ENCODE measurements around the gene NIPBL.
"Not testable (repeated sequence)": the region's sequence is repeated elsewhere in the genome, so short reads cannot be mapped to it uniquely, and the experiment has no call there.

The NIPBL gene

DNA sequence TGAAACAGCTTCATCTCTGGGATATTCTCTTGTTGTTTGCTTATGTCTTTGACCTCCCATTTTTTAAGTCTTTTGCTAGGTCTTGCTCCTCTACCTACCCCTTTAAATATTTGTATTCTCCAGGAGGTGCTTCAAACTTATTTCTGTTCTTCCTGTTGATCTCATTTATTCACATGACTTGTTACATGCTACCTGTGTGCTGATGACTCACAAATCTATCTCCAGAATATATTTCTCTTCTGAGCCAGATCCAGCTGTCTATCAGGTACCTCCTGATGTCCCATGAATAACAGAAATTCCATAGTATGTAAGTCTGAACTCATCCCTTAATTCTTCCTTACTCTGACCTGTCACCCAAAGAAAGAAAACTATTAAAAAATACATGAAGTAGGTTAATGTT, 11.0 kb downstream of the NIPBL start:
- no peak overlapping the region for H3K27ac ChIP-seq (ENCODE audit: low read depth, low read length, severe bottlenecking)
- peaks cover 19% of the 10 kb centered on the region for H3K36me3 ChIP-seq (ENCODE audit: control insufficient read depth, insufficient read depth, low read length)

DNA sequence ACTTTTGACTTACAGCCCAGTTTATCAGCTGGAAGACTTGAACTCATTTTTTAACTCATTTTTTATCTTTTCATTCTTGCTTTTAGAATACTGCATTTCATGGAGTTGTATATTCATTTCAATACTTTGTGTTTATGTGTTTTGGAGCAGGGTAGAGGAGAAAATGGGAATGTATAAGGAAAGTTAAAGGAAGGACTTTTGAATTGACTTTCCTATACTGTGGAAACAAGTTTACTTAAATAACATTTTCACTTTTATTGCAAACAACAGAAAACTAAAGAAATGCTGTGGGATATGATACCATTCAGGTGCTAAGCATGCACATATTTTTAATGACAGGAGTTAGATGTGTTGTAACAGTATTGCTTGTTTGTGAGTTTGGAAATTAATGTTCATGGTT, 11.7 kb downstream of the NIPBL start:
- Histone ChIP-seq H3K27ac (ENCODE audit: low read depth, low read length, severe bottlenecking) (no peak overlapping the region), H3K36me3 (ENCODE audit: control insufficient read depth, insufficient read depth, low read length) (peaks cover 19% of the 10 kb centered on the region), H3K4me3 (ENCODE audit: extremely low read depth, insufficient read depth, low read length, poor library complexity, severe bottlenecking) (no peak overlapping the region), H3K4me1 (ENCODE audit: control insufficient read depth, insufficient read depth, low read length, poor library complexity, severe bottlenecking) (no peaks in the 10 kb centered on the region), H3K9me3 (ENCODE audit: control insufficient read depth, low read length) (no peaks in the 10 kb centered on the region)

More for the DNA sequence above, 11.0 kb downstream of the NIPBL start:
- no peak overlapping the region for H3K4me3 ChIP-seq (ENCODE audit: extremely low read depth, insufficient read depth, low read length, poor library complexity, severe bottlenecking)
- no peaks in the 10 kb centered on the region for H3K4me1 ChIP-seq (ENCODE audit: control insufficient read depth, insufficient read depth, low read length, poor library complexity, severe bottlenecking)
- no peaks in the 10 kb centered on the region for H3K9me3 ChIP-seq (ENCODE audit: control insufficient read depth, low read length)

DNA sequence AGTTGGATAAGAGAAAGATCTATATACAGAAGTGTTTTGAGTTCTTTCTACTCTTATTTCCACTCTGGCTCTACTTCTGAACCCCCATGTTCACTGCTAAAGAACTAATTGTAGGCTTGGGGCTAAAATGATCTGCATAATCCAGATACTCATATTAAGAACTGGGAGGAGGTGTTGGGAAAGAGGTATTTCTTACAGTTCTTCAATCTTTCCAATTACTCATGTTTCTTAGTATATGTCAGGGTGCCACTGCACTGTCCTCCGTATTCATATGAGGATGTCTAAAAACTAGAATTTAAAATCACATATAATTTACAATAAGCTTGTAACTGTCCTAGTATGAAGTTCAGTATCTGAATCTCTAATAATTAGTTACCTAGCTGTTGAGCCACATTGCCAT, 12.7 kb downstream of the NIPBL start:
- no CpG with 5 or more reads among the region's 1 CpG for WGBS, 2 experiments (ENCODE audit: insufficient coverage in 2 of 2)

DNA sequence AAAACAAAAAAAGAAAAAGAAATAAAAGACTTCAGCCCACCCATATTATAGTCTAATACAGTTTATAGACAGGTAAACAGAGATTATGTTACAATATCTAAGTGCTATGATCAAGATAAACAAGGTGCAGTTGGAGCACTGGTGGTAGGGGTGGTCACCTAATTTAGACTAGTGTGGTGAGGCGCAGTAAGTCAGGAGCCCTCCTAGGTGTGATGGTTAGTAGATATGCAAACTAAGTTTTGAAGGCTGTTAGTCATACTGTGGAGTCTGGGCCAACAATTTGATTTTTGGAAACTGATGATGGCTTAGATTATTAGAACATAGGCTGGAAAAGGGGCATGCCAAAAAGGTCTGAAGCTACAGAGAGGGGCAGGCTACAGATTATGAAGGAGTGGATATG, 14.7 kb downstream of the NIPBL start:
- H3K36me3 ChIP-seq (ENCODE audit: control insufficient read depth, insufficient read depth, low read length), result peaks cover 19% of the 10 kb centered on the region
- 100% methylated on average over 1 of the region's 1 CpG for WGBS, 2 experiments (ENCODE audit: insufficient coverage in 2 of 2)
- no peak overlapping the region for H3K27ac ChIP-seq (ENCODE audit: low read depth, low read length, severe bottlenecking)
- H3K4me1 ChIP-seq (ENCODE audit: control insufficient read depth, insufficient read depth, low read length, poor library complexity, severe bottlenecking), result no peaks in the 10 kb centered on the region
- H3K9me3 ChIP-seq (ENCODE audit: control insufficient read depth, low read length), result no peaks in the 10 kb centered on the region
- no peak overlapping the region for H3K4me3 ChIP-seq (ENCODE audit: extremely low read depth, insufficient read depth, low read length, poor library complexity, severe bottlenecking)

More for the DNA sequence above, 12.7 kb downstream of the NIPBL start:
- Histone ChIP-seq H3K4me3 (ENCODE audit: extremely low read depth, insufficient read depth, low read length, poor library complexity, severe bottlenecking) (no peak overlapping the region), H3K36me3 (ENCODE audit: control insufficient read depth, insufficient read depth, low read length) (peaks cover 19% of the 10 kb centered on the region), H3K4me1 (ENCODE audit: control insufficient read depth, insufficient read depth, low read length, poor library complexity, severe bottlenecking) (no peaks in the 10 kb centered on the region), H3K9me3 (ENCODE audit: control insufficient read depth, low read length) (no peaks in the 10 kb centered on the region), H3K27ac (ENCODE audit: low read depth, low read length, severe bottlenecking) (no peak overlapping the region)

DNA sequence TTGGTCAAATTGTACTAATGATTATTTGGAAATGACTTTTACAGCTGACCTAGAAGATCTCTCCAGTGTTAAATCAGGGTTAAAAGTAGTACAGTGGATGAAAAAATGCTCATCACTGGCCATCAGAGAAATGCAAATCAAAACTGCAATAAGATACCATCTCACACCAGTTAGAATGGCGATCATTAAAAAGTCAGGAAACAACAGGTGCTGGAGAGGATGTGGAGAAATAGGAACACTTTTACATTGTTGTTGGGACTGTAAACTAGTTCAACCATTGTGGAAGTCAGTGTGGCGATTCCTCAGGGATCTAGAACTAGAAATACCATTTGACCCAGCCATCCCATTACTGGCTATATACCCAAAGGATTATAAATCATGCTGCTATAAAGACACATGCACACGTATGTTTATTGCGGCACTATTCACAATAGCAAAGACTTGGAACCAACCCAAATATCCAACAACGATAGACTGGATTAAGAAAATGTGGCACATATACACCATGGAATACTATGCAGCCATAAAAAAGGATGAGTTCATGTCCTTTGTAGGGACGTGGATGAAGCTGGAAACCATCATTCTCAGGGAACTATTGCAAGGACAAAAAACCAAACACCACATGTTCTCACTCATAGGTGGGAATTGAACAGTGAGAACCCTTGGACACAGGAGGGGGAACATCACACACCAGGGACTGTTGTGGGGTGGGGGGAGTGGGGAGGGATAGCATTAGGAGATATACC, 15.7 kb downstream of the NIPBL start:
- H3K4me1 ChIP-seq (ENCODE audit: control insufficient read depth, insufficient read depth, low read length, poor library complexity, severe bottlenecking); H3K4me3 ChIP-seq (ENCODE audit: extremely low read depth, insufficient read depth, low read length, poor library complexity, severe bottlenecking); H3K27ac ChIP-seq (ENCODE audit: low read depth, low read length, severe bottlenecking); H3K9me3 ChIP-seq (ENCODE audit: control insufficient read depth, low read length): not testable (repeated sequence)
- peaks cover 19% of the 10 kb centered on the region for H3K36me3 ChIP-seq (ENCODE audit: control insufficient read depth, insufficient read depth, low read length)
- WGBS, 2 experiments (ENCODE audit: insufficient coverage in 2 of 2), result no CpG with 5 or more reads among the region's 6 CpGs

DNA sequence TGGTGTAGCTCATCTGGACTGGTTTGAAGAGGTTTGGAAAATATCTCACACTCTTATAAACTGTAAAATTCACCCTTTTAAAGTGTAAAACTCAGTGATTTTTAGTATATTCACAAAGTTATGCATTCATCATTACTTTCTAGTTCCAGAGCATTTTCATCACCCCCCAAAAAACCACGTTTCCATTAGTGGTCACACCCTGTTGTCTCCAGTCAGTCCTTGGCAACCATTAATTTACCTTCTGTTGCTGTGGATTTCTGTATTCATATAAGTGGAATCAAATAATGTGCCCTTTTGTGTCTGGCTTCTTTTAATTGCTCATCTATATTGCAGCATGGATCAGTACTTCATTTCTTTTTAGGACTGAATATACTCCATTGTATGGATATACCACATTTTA, 18.4 kb downstream of the NIPBL start:
- Histone ChIP-seq H3K36me3 (ENCODE audit: control insufficient read depth, insufficient read depth, low read length) (peaks cover 19% of the 10 kb centered on the region), H3K4me1 (ENCODE audit: control insufficient read depth, insufficient read depth, low read length, poor library complexity, severe bottlenecking) (no peaks in the 10 kb centered on the region), H3K9me3 (ENCODE audit: control insufficient read depth, low read length) (no peaks in the 10 kb centered on the region), H3K4me3 (ENCODE audit: extremely low read depth, insufficient read depth, low read length, poor library complexity, severe bottlenecking) (no peak overlapping the region), H3K27ac (ENCODE audit: low read depth, low read length, severe bottlenecking) (no peak overlapping the region)
- no CpG with 5 or more reads among the region's 1 CpG for WGBS, 2 experiments (ENCODE audit: insufficient coverage in 2 of 2)

DNA sequence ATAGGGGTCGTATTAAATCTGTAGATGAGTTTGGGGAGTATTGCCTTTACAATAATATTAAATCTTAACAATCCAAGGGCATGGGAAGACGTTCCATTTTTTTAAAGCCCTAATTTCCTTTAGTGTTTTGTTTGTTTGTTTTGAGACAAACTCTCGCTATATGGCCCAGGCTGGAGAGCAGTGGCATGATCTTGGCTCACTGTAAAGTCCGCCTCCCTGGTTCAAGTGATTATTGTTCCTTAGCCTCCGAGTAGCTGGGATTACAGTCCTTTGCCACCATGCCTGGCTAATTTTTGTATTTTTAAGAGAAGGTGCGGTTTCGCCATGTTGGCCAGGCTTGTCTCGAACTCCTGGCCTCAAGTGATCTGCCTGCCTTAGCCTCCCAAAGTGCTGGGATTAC, 19.9 kb downstream of the NIPBL start:
- Histone ChIP-seq H3K36me3 (ENCODE audit: control insufficient read depth, insufficient read depth, low read length) (peaks cover 13% of the 10 kb centered on the region), H3K9me3 (ENCODE audit: control insufficient read depth, low read length) (peaks cover under 1% of the 10 kb centered on the region), H3K4me1 (ENCODE audit: control insufficient read depth, insufficient read depth, low read length, poor library complexity, severe bottlenecking) (no peaks in the 10 kb centered on the region), H3K4me3 (ENCODE audit: extremely low read depth, insufficient read depth, low read length, poor library complexity, severe bottlenecking) (no peak overlapping the region), H3K27ac (ENCODE audit: low read depth, low read length, severe bottlenecking) (no peak overlapping the region)
- WGBS, 2 experiments (ENCODE audit: insufficient coverage in 2 of 2), result 84 to 93% methylated on average over 4 to 6 of the region's 8 CpGs

DNA sequence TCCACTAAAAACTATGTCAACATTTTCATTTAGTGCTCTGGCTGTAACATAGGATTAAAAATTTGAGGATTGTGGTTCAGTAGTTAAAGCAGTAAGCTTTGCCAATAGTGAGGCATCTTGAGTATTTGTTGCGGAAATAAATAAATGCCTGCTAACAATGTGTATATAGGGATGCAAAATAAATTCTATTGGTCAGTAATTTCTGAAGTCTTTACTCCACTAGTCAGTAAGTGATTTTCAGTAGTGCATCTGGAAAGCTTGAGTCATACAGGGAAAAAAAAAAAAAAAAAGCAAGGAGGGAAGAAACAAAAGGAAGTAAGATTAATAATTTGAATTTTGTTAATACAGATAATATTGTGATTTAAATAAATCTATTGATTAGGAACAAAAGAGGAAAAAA, 21.0 kb downstream of the NIPBL start:
- Histone ChIP-seq H3K9me3 (ENCODE audit: control insufficient read depth, low read length) (peaks cover 7% of the 10 kb centered on the region), H3K4me1 (ENCODE audit: control insufficient read depth, insufficient read depth, low read length, poor library complexity, severe bottlenecking) (no peaks in the 10 kb centered on the region), H3K36me3 (ENCODE audit: control insufficient read depth, insufficient read depth, low read length) (peaks cover 7% of the 10 kb centered on the region), H3K4me3 (ENCODE audit: extremely low read depth, insufficient read depth, low read length, poor library complexity, severe bottlenecking) (no peak overlapping the region), H3K27ac (ENCODE audit: low read depth, low read length, severe bottlenecking) (no peak overlapping the region)
- 100% methylated on average over 1 of the region's 1 CpG; no CpG with 5 or more reads in 1 of the 2 experiments for WGBS, 2 experiments (ENCODE audit: insufficient coverage in 2 of 2)

DNA sequence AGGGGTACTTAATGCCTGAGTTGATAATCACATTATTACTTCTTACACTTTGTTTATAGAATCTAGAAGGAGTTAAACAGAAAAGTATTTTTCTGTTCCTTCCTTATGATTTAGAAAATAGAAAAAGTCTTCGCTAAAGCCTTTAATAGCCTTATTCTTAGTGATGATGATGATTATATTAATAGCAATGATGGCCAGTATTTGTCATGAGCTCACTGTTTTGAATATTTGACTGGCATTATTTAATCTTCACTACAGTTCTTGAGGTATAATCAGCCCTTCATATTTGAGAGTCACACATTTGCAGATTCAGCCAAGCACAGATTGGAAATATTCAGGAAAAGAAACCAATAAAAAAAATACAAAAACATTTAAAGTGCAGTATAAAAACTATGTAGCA, 23.3 kb downstream of the NIPBL start:
- WGBS, 2 experiments (ENCODE audit: insufficient coverage in 2 of 2), result 100% methylated on average over 1 of the region's 1 CpG; no CpG with 5 or more reads in 1 of the 2 experiments
- H3K4me3 ChIP-seq (ENCODE audit: extremely low read depth, insufficient read depth, low read length, poor library complexity, severe bottlenecking), result no peak overlapping the region
- no peaks in the 10 kb centered on the region for H3K4me1 ChIP-seq (ENCODE audit: control insufficient read depth, insufficient read depth, low read length, poor library complexity, severe bottlenecking)
- H3K27ac ChIP-seq (ENCODE audit: low read depth, low read length, severe bottlenecking), result no peak overlapping the region
- peaks cover 2% of the 10 kb centered on the region for H3K36me3 ChIP-seq (ENCODE audit: control insufficient read depth, insufficient read depth, low read length)
- peaks cover 7% of the 10 kb centered on the region for H3K9me3 ChIP-seq (ENCODE audit: control insufficient read depth, low read length)

DNA sequence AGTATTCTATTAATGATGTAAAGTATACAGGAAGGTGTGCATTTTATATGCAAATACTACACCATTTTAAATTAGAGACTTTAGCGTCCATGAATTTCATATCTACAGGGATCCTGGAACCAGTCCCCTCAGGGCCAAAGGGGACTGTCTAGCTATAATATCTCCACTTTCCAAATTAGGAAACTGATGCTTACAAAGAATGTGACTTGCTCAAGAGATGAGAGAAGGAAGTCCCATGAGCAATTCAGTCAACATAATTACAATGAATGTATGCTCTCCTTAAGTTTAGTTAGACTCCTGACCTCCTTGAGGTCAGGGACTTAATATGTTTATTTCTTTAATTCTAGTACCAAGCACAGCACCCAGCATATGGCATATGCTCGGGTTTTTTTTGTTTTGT, 23.7 kb downstream of the NIPBL start:
- peaks cover 7% of the 10 kb centered on the region for H3K9me3 ChIP-seq (ENCODE audit: control insufficient read depth, low read length)
- H3K27ac ChIP-seq (ENCODE audit: low read depth, low read length, severe bottlenecking), result no peak overlapping the region
- H3K4me3 ChIP-seq (ENCODE audit: extremely low read depth, insufficient read depth, low read length, poor library complexity, severe bottlenecking), result no peak overlapping the region
- no peaks in the 10 kb centered on the region for H3K36me3 ChIP-seq (ENCODE audit: control insufficient read depth, insufficient read depth, low read length)
- no peaks in the 10 kb centered on the region for H3K4me1 ChIP-seq (ENCODE audit: control insufficient read depth, insufficient read depth, low read length, poor library complexity, severe bottlenecking)
- no CpG with 5 or more reads among the region's 2 CpGs for WGBS, 2 experiments (ENCODE audit: insufficient coverage in 2 of 2)

DNA sequence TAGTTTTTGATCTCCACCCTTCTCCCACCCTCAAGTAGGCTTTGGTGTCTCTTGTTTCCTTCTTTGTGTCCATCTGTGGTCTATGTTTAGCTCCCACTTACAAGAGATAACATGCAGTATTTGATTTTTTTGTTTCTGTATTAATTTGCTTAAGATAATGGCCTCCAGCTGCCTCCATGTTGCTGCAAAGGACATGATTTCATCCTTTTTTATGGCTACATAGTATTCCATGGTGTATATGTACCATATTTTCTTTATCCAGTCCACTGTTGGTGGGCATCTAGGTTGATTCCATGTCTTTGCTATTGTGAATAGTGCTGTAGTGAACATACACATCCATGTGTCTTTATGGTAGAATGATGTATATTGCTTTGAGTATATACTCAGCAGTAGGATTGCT, 24.5 kb downstream of the NIPBL start:
- not testable (repeated sequence) for H3K27ac ChIP-seq (ENCODE audit: low read depth, low read length, severe bottlenecking); H3K4me1 ChIP-seq (ENCODE audit: control insufficient read depth, insufficient read depth, low read length, poor library complexity, severe bottlenecking); H3K4me3 ChIP-seq (ENCODE audit: extremely low read depth, insufficient read depth, low read length, poor library complexity, severe bottlenecking); H3K9me3 ChIP-seq (ENCODE audit: control insufficient read depth, low read length); H3K36me3 ChIP-seq (ENCODE audit: control insufficient read depth, insufficient read depth, low read length)

Data from mesodermal cell (in vitro differentiated cells).